Measurements from ENCODE around the gene MACROD2. TPM values are rescaled to one million over a fixed set of nuclear protein-coding genes. Genes with fewer than 3 reads are reported as not detected.

Gene MACROD2
- total RNA-seq, 1 experiment from 2014 or later: 3.7 TPM

DNA sequence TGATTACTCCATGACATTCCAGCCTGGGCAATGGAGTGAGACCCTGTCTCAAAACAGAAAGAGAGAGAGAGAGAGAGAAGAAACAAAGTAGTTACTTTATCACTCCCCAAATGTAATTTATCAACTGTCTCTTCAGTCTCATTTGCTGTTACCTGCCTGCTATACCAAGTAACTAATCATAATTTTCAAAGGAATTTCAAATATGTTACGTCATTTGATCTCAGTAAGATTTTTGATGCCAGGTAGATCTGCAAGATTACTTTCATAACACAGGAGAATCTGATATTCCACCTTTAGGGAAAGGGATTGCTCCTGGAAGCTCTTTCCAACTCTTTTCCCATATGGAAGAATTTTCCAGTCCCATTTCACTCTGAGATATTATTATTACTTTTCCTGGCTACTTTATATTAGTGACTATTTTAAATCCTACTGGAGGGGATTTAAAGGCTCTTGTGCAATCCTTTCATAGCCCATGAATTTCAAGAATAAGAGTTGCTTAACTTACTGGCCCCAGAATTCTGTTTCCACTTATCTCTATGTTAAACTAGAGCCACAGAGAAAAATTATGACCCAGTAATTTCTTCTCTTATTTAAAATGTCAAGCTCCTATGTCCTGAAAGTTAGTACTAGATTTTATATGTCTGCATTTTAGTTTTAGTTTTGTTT, 732.3 kb downstream of the MACROD2 start:
- Histone ChIP-seq H3K4me2 (ENCODE audit: low read length) (no peak overlapping the region), H3K4me1 (ENCODE audit: control insufficient read depth in 1 of 2, insufficient read depth in 2 of 2, low read length in 2 of 2) (no peaks in the 10 kb centered on the region), H3K79me2 (ENCODE audit: insufficient read depth, low read length) (no peaks in the 10 kb centered on the region), H3K36me3 (ENCODE audit: control insufficient read depth in 1 of 2, insufficient read depth in 2 of 2, low read length in 2 of 2) (no peaks in the 10 kb centered on the region), H2AFZ (ENCODE audit: low read depth, low read length, poor library complexity, severe bottlenecking) (no peak overlapping the region), H4K20me1 (ENCODE audit: insufficient read depth) (no peaks in the 10 kb centered on the region), H3K9me2 (ENCODE audit: insufficient read depth) (no peaks in the 10 kb centered on the region), H3K27me3 (ENCODE audit: insufficient read depth, low read length) (no peaks in the 10 kb centered on the region), H3K9me3 (ENCODE audit: control insufficient read depth in 1 of 2, insufficient read depth in 1 of 2, low read depth in 1 of 2, low read length in 2 of 2) (no peaks in the 10 kb centered on the region), H3K27ac (ENCODE audit: low read depth, low read length) (no peak overlapping the region), H3K4me3 (replicated peaks in 1 of 2; ENCODE audit: low read depth in 1 of 2, low read length in 2 of 2) (no peak overlapping the region), H3K9ac (ENCODE audit: low read length) (no peak overlapping the region)
- DNase-seq (ENCODE audit: low read depth, low spot score) (no peak), ATAC-seq (no peak)
- no TSS peak for BruUV-seq (replicated peaks)
- POLR2A ChIA-PET: no interaction called here
- TF ChIP-seq YY1 (IDR thresholded peaks at IDR 0.05; ENCODE audit: extremely low read depth, insufficient replicate concordance, low read depth, low read length): no peak
- no peak for TF ChIP-seq SP1 (IDR thresholded peaks at IDR 0.05; ENCODE audit: low read depth)
- TF ChIP-seq EGR1 (IDR thresholded peaks at IDR 0.05; ENCODE audit: low read depth): no peak
- TF ChIP-seq SIN3A (IDR thresholded peaks at IDR 0.05; ENCODE audit: low read depth): no peak
- no peak for TF ChIP-seq CEBPB (IDR thresholded peaks at IDR 0.05; ENCODE audit: low read depth)
- no peak for TF ChIP-seq SRF (IDR thresholded peaks at IDR 0.05; ENCODE audit: low read depth)
- TF ChIP-seq FOSL1 (IDR thresholded peaks at IDR 0.05; ENCODE audit: low read depth): no peak
- TF ChIP-seq ZNF274 (IDR thresholded peaks at IDR 0.05; ENCODE audit: low read depth, low read length): no peak
- TF ChIP-seq, protein P1, sequence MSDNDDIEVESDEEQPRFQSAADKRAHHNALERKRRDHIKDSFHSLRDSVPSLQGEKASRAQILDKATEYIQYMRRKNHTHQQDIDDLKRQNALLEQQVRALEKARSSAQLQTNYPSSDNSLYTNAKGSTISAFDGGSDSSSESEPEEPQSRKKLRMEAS (IDR thresholded peaks at IDR 0.05): no peak
- no peak for TF ChIP-seq JUND (IDR thresholded peaks at IDR 0.05)
- intact Hi-C loops (cut with micrococcal nuclease): no loop called here
- CTCF ChIA-PET: no interaction called here
- RAD21 ChIA-PET (ENCODE audit: low non-redundant PET in 1 of 2, low total read pairs in 2 of 2, uncharacterized antibody in 2 of 2, unreplicated experiment in 2 of 2): no interaction called here

- Histone ChIP-seq H3K27ac (ENCODE audit: low read depth, low read length) (no peak overlapping the region), H3K9ac (ENCODE audit: low read length) (no peak overlapping the region), H3K4me1 (ENCODE audit: control insufficient read depth in 1 of 2, insufficient read depth in 2 of 2, low read length in 2 of 2) (no peaks in the 10 kb centered on the region)
- TF ChIP-seq SRF (IDR thresholded peaks at IDR 0.05; ENCODE audit: low read depth): no peak
- TF ChIP-seq, protein P2, sequence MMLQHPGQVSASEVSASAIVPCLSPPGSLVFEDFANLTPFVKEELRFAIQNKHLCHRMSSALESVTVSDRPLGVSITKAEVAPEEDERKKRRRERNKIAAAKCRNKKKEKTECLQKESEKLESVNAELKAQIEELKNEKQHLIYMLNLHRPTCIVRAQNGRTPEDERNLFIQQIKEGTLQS (IDR thresholded peaks at IDR 0.05): no peak
- TF ChIP-seq CEBPB (IDR thresholded peaks at IDR 0.05; ENCODE audit: low read depth): no peak
- no peak for TF ChIP-seq ELF1 (IDR thresholded peaks at IDR 0.05; ENCODE audit: borderline replicate concordance, low read depth)
- TF ChIP-seq, protein P1 (IDR thresholded peaks at IDR 0.05): no peak
- no peak for TF ChIP-seq EGR1 (IDR thresholded peaks at IDR 0.05; ENCODE audit: low read depth)
- TF ChIP-seq POLR2AphosphoS5 (IDR thresholded peaks at IDR 0.05; ENCODE audit: low read depth, low read length): no peak
- no peak for TF ChIP-seq ZFX (IDR thresholded peaks at IDR 0.05)
- TF ChIP-seq RAD21 (IDR thresholded peaks at IDR 0.05; ENCODE audit: low read depth): no peak
- TF ChIP-seq, protein P3, sequence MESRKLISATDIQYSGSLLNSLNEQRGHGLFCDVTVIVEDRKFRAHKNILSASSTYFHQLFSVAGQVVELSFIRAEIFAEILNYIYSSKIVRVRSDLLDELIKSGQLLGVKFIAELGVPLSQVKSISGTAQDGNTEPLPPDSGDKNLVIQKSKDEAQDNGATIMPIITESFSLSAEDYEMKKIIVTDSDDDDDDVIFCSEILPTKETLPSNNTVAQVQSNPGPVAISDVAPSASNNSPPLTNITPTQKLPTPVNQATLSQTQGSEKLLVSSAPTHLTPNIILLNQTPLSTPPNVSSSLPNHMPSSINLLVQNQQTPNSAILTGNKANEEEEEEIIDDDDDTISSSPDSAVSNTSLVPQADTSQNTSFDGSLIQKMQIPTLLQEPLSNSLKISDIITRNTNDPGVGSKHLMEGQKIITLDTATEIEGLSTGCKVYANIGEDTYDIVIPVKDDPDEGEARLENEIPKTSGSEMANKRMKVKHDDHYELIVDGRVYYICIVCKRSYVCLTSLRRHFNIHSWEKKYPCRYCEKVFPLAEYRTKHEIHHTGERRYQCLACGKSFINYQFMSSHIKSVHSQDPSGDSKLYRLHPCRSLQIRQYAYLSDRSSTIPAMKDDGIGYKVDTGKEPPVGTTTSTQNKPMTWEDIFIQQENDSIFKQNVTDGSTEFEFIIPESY (IDR thresholded peaks at IDR 0.05; ENCODE audit: extremely low read depth, insufficient replicate concordance, low read length): no peak
Observed at GRCh38 chr20:14729390-14729789, 734.1 kb downstream of the MACROD2 start.

More at GRCh38 chr20:14729390-14729789, 734.1 kb downstream of the MACROD2 start:
- H2AFZ ChIP-seq (ENCODE audit: low read depth, low read length, poor library complexity, severe bottlenecking): no peak overlapping the region
- no peaks in the 10 kb centered on the region for H3K9me2 ChIP-seq (ENCODE audit: insufficient read depth)
- H4K20me1 ChIP-seq (ENCODE audit: insufficient read depth): no peaks in the 10 kb centered on the region
- BruUV-seq (replicated peaks): no TSS peak
- H3K4me2 ChIP-seq (ENCODE audit: low read length): no peak overlapping the region
- no peaks in the 10 kb centered on the region for H3K27me3 ChIP-seq (ENCODE audit: insufficient read depth, low read length)
- ChIA-PET RAD21 (ENCODE audit: low non-redundant PET in 1 of 2, low total read pairs in 2 of 2, uncharacterized antibody in 2 of 2, unreplicated experiment in 2 of 2) (no interaction called here), POLR2A (no interaction called here), CTCF (no interaction called here)
- no peaks in the 10 kb centered on the region for H3K9me3 ChIP-seq (ENCODE audit: control insufficient read depth in 1 of 2, insufficient read depth in 1 of 2, low read depth in 1 of 2, low read length in 2 of 2)
- intact Hi-C loops (cut with micrococcal nuclease): no loop called here
- no peak overlapping the region for H3K4me3 ChIP-seq (replicated peaks in 1 of 2; ENCODE audit: low read depth in 1 of 2, low read length in 2 of 2)
- H3K79me2 ChIP-seq (ENCODE audit: insufficient read depth, low read length): no peaks in the 10 kb centered on the region
- no peaks in the 10 kb centered on the region for H3K36me3 ChIP-seq (ENCODE audit: control insufficient read depth in 1 of 2, insufficient read depth in 2 of 2, low read length in 2 of 2)
- DNase-seq (ENCODE audit: low read depth, low spot score) (no peak), ATAC-seq (no peak)

All from HCT116 (cell line).